Erythroblast (primary cell): Measurements from ENCODE around the gene SYP.

ENCODE experiments used
- DNase-seq, 2 experiments: peaks; one replicate each; lab custom pipeline; 2025; lab: John Stamatoyannopoulos, UW
- GATA1 ChIP-seq: IDR thresholded peaks from 2 replicates; pipeline ENCODE4 v1.6.1; 2011; ENCODE audit warnings: low read depth, mild to moderate bottlenecking, control low read depth, low read length, moderate library complexity
- POLR2A ChIP-seq: IDR thresholded peaks from 2 replicates; pipeline ENCODE4 v1.6.1; 2011; ENCODE audit warnings: mild to moderate bottlenecking, low read length

The SYP gene

GRCh38 chrX:49139713-49140112 lies 60.3 kb downstream of the SYP start:
- peak; percentile 40 to 54 for DNase-seq
- TF ChIP-seq POLR2A (no peak), GATA1 (no peak)
